ENCODE measurements around the gene REM1.
"Not testable (repeated sequence)": the region's sequence is repeated elsewhere in the genome, so short reads cannot be mapped to it uniquely, and the experiment has no call there.

The REM1 gene

GRCh38 chr20:31516166-31516565, 41.1 kb downstream of the REM1 start:
- TF ChIP-seq CTCF (IDR thresholded peaks at IDR 0.05; ENCODE audit: low read depth, low read length, missing control alignments): no peak
- no peak for DNase-seq (ENCODE audit: low read depth)
- H3K4me3 ChIP-seq (ENCODE audit: low read depth, low read length): peak overlapping the region; percentile 83

- H3K4me3 ChIP-seq (ENCODE audit: low read depth, low read length): peak overlapping the region; percentile 83; the same call in 1 of the 2 replicates
- no peak for TF ChIP-seq CTCF (IDR thresholded peaks at IDR 0.05; ENCODE audit: low read depth, low read length, missing control alignments)
- DNase-seq (ENCODE audit: low read depth): no peak
These were observed 41.6 kb downstream of the REM1 start for GRCh38 chr20:31516651-31517050.

- no peak for TF ChIP-seq CTCF (IDR thresholded peaks at IDR 0.05; ENCODE audit: low read depth, low read length, missing control alignments)
- no peak for DNase-seq (ENCODE audit: low read depth)
- no peak overlapping the region for H3K4me3 ChIP-seq (ENCODE audit: low read depth, low read length)
These were observed 42.3 kb downstream of the REM1 start for GRCh38 chr20:31517373-31517772.

- H3K4me3 ChIP-seq (ENCODE audit: low read depth, low read length); DNase-seq (ENCODE audit: low read depth): not testable (repeated sequence)
These were observed 46.2 kb downstream of the REM1 start for GRCh38 chr20:31521267-31521666.

- DNase-seq (ENCODE audit: low read depth): no peak
- no peak for TF ChIP-seq CTCF (IDR thresholded peaks at IDR 0.05; ENCODE audit: low read depth, low read length, missing control alignments)
- H3K4me3 ChIP-seq (ENCODE audit: low read depth, low read length): no peak overlapping the region
These were observed 47.6 kb downstream of the REM1 start for GRCh38 chr20:31522731-31523130.

GRCh38 chr20:31523361-31524283, 48.5 kb downstream of the REM1 start:
- no peak for DNase-seq (ENCODE audit: low read depth)
- no peak for TF ChIP-seq CTCF (IDR thresholded peaks at IDR 0.05; ENCODE audit: low read depth, low read length, missing control alignments)
- H3K4me3 ChIP-seq (ENCODE audit: low read depth, low read length): no peak overlapping the region

- H3K4me3 ChIP-seq (ENCODE audit: low read depth, low read length): no peak overlapping the region
- TF ChIP-seq CTCF (IDR thresholded peaks at IDR 0.05; ENCODE audit: low read depth, low read length, missing control alignments): no peak
- no peak for DNase-seq (ENCODE audit: low read depth)
These were observed 52.2 kb downstream of the REM1 start for GRCh38 chr20:31527266-31527665.
